ENCODE data around the gene HNRNPA3. TPM values are rescaled to one million over a fixed set of nuclear protein-coding genes. Genes with fewer than 3 reads are reported as not detected.
A peak's percentile ranks its signal among the peaks of the same experiment; 100 is the strongest.

Gene HNRNPA3
- total RNA-seq, 1 donor from 2014 or later: 132 TPM

GRCh38 chr2:177258059-177258458, 45.5 kb downstream of the HNRNPA3 start:
- peak overlapping the region; percentile 41 for H3K27ac ChIP-seq

GRCh38 chr2:177260379-177260778, 47.8 kb downstream of the HNRNPA3 start:
- H3K27ac ChIP-seq: no peak overlapping the region
- no peaks in the 10 kb centered on the region for H3K27me3 ChIP-seq (ENCODE audit: low read depth)
- DNase-seq (no peak), ATAC-seq (no peak)
- peak overlapping the region; percentile 94 for H3K4me3 ChIP-seq
- H3K9me3 ChIP-seq: no peaks in the 10 kb centered on the region
- H3K4me1 ChIP-seq: peaks cover 66% of the 10 kb centered on the region
- intact Hi-C loops (cut with DNase I): loop anchor here (10.0 kb wide), 1 partner anchor 96 kb away; no protein-coding TSS in a partner anchor
- no peaks in the 10 kb centered on the region for H3K36me3 ChIP-seq
- no peak for TF ChIP-seq CTCF (IDR thresholded peaks at IDR 0.05)

More at GRCh38 chr2:177258059-177258458, 45.5 kb downstream of the HNRNPA3 start:
- ATAC-seq (no peak), DNase-seq (no peak)
- intact Hi-C loops (cut with DNase I): no loop called here
- no peak overlapping the region for H3K4me3 ChIP-seq
- no peak for TF ChIP-seq CTCF (IDR thresholded peaks at IDR 0.05)
- no peaks in the 10 kb centered on the region for H3K9me3 ChIP-seq
- peaks cover 87% of the 10 kb centered on the region for H3K4me1 ChIP-seq
- no peaks in the 10 kb centered on the region for H3K27me3 ChIP-seq (ENCODE audit: low read depth)
- H3K36me3 ChIP-seq: no peaks in the 10 kb centered on the region

GRCh38 chr2:177261116-177262060, 48.8 kb downstream of the HNRNPA3 start:
- peaks cover 66% of the 10 kb centered on the region for H3K4me1 ChIP-seq

GRCh38 chr2:177262092-177262491, 49.5 kb downstream of the HNRNPA3 start:
- intact Hi-C loops (cut with DNase I): loop anchor here (10.0 kb wide), 1 partner anchor 97 kb away; no protein-coding TSS in a partner anchor
- peak overlapping the region; percentile 94 for H3K4me3 ChIP-seq
- peak overlapping the region; percentile 100 for H3K27ac ChIP-seq
- DNase-seq (no peak), ATAC-seq (no peak)
- H3K27me3 ChIP-seq (ENCODE audit: low read depth): no peaks in the 10 kb centered on the region
- no peaks in the 10 kb centered on the region for H3K36me3 ChIP-seq
- TF ChIP-seq CTCF (IDR thresholded peaks at IDR 0.05): no peak
- peaks cover 66% of the 10 kb centered on the region for H3K4me1 ChIP-seq
- no peaks in the 10 kb centered on the region for H3K9me3 ChIP-seq

More at GRCh38 chr2:177261116-177262060, 48.8 kb downstream of the HNRNPA3 start:
- DNase-seq (no peak), ATAC-seq (no peak)
- H3K27me3 ChIP-seq (ENCODE audit: low read depth): no peaks in the 10 kb centered on the region
- intact Hi-C loops (cut with DNase I): loop anchor here (10.0 kb wide), 1 partner anchor 97 kb away; no protein-coding TSS in a partner anchor
- no peaks in the 10 kb centered on the region for H3K36me3 ChIP-seq
- peak overlapping the region; percentile 94 for H3K4me3 ChIP-seq
- H3K27ac ChIP-seq: peak overlapping the region; percentile 100
- no peak for TF ChIP-seq CTCF (IDR thresholded peaks at IDR 0.05)
- H3K9me3 ChIP-seq: no peaks in the 10 kb centered on the region

- no peaks in the 10 kb centered on the region for H3K27me3 ChIP-seq (ENCODE audit: low read depth)
- H3K4me1 ChIP-seq: peaks cover 58% of the 10 kb centered on the region
- H3K9me3 ChIP-seq: no peaks in the 10 kb centered on the region
- peak overlapping the region; percentile 100 for H3K27ac ChIP-seq
- intact Hi-C loops (cut with DNase I): loop anchor here (10.0 kb wide), 1 partner anchor 98 kb away; no protein-coding TSS in a partner anchor
- TF ChIP-seq CTCF (IDR thresholded peaks at IDR 0.05): no peak
- DNase-seq (no peak), ATAC-seq (no peak)
- H3K4me3 ChIP-seq: peak overlapping the region; percentile 94
- no peaks in the 10 kb centered on the region for H3K36me3 ChIP-seq
Observed at GRCh38 chr2:177262958-177263450, 50.4 kb downstream of the HNRNPA3 start.

Data from lower lobe of right lung (tissue), 2 donors.